Measurements from ENCODE around the gene TBX1. TPM values are rescaled to one million over a fixed set of nuclear protein-coding genes. Genes with fewer than 3 reads are reported as not detected.

The TBX1 gene
- total RNA-seq, 1 donor from 2014 or later = not detected

DNA sequence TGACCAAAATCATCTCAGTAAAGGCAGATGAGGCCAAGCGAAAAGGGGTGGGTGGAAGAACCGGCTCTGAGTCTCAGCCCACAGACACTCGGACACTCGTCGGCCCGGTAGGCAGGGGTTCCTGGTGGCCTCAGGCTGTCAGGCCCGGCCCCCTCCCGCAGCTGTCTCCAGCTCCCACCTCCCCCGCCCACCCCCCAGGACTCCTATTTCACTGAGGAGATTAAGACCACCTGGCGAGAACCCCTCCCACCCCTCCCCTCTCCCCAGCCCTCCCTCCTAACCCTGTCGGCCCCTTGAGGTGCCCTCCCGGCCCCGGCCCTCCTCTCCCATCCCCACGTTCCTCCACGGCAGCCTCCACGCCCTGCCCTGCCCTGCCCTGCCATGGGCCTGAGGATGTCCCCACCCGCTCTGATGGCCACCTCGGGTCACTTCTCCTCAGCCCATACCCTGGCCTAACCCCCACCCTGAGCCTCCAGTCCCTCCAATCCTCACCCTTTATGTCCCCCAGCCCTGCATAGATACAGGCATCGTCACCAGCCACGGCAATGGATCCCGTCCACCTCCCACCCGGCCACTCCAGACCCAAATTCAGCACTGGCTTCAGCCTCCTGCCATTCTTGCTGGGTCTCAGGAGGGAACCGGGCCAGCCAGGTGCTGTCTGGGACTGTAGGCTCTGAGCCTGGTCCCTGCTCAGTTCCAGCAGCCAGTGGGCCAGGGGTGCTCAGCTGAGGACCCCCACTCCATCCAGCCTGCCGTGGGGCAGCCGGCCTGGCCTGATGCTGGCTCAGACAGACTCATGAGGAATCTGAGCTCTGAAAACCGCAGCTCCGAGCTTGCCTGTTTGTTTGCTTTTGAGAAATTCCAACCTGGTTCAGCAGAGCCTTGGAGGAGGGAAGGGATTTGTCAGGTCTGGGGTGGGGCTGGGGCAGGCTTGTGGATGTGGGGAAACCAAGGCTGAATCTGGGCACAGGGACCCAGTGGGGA is 9.8 kb upstream of the TBX1 start:
- DNase-seq (ENCODE audit: low spot score in 2 of 2) (no peak), FAIRE-seq (no peak)

DNA sequence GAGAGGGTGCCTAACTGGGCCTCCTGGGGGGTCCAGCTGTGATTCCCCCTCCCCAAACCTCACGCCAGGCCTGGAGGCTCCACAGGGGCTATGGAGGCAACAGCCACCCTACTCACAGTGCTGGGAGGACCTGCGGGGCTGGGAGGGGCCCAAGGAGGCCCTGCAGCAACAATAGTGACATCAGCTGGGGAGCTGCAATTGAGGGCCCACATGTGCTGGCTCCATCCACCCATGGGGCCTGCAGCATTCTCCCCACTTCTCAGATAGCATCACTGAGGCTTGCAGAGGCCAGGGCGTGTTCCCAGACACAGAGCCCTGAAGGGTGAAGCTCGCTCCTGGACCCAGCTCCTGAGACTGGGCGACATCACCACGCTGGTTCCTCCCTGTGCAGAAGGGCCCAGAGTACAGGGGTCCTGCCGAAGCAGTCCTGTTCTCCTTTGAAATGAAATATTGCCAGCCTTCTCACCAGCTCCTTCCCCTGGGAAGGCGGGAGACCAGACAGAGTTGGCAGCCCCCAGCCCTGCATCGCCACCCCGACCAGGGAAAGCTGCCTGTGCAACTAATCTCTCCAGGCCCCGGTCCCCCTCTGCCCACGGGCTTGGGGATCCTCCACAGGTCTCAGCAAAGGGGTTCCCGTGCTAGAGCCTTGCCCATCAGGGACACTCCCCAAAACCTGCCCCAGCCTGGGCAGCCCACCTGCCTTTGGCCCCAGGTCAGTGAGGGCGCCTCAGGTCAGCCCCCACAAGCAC is 8.9 kb upstream of the TBX1 start:
- FAIRE-seq (no peak), DNase-seq (ENCODE audit: low spot score in 2 of 2) (no peak)

DNA sequence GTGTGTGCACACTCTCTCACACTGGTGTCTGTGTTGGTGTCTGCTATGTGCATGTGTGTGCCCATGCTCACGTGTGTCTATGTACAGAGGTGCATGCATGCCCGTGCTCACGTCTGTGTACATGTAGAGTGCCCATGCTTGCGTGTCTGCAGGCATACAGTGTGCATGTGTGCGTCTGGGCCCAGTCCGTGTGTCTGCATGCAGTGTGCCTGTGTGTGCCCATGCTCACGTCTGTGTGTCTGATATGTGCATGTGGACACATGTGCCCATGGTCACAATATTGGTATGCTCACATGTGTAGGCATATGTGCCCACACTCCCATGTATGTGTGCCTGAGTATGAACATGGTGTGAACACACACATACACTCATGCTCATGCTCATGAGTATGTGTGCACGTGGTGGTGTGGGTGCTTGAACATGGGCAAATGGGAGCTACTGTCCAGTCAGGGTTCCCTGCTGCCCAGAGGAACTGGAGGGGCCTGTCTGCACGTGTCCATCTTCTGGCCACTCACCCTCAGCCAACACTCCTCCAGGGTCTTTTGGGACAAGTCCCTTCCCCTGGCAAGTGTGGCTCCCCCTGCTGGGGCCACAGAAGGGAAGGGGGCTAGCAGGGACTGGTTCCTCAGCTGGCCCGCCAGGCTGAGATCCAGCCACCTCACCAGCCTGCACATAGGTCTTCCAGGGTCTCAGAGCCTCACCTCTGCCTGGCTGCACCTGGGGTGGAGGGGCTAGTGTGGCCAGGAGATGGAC is 7.3 kb upstream of the TBX1 start:
- no peak for DNase-seq (ENCODE audit: low spot score in 2 of 2)
- FAIRE-seq = no peak

DNA sequence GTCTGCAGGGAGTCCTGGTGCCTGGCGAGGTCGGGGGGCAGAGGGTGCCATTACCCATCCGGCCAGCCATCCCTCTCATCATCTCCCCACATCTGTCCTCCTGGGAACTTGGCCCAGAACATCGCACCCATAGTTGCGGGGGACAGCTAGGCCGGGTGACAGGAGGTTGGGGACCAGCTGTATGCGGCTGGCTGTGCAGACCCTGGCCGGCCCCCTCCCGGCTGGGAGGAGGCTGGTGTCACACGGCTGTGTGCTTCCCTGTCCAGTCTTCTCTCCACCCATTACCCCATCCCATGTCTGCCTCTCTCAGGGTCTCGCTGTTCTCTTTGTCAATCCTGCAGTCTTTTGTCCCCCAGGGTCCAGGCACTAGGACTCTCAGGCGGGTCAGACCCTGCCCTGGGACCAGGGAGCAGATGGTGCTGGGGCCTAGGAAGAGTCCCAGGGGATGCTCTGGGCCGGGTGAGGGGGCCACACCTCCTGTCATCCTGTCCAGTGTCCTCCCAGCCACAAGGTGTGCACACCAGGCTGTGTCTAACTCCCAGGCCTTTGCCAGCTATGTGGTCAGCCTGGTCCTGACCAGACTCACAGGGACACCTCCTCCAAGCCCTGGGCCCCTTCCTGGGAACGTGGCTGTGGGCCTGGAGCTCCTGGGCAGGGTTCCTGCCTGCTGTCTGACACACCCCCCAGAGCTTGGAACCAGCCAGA is 6.4 kb upstream of the TBX1 start:
- DNase-seq (ENCODE audit: low spot score in 2 of 2) = no peak
- no peak for FAIRE-seq

DNA sequence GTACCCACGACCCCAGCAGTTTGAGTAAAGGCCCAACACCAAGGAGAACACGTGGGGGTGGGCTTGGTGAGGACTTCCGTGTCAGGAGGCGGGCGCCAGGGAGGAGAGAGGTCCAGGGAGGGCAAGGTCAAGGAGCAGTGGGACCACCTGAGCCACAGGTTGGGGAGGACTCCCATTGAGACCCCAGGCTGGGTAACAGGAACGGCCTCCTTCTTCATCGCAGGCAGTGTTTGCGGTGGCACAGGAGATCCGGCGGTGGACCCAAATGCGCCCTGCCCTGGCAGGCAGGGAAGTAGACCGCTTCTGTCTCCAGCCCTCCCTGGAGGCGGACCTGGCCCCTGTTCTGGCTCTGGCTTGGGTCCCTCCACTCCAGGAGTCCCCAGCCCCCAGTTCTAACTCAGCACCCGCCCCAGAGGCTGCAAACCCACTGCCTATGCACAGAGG is 5.9 kb upstream of the TBX1 start:
- DNase-seq (ENCODE audit: low spot score in 2 of 2) (no peak), FAIRE-seq (no peak)

DNA sequence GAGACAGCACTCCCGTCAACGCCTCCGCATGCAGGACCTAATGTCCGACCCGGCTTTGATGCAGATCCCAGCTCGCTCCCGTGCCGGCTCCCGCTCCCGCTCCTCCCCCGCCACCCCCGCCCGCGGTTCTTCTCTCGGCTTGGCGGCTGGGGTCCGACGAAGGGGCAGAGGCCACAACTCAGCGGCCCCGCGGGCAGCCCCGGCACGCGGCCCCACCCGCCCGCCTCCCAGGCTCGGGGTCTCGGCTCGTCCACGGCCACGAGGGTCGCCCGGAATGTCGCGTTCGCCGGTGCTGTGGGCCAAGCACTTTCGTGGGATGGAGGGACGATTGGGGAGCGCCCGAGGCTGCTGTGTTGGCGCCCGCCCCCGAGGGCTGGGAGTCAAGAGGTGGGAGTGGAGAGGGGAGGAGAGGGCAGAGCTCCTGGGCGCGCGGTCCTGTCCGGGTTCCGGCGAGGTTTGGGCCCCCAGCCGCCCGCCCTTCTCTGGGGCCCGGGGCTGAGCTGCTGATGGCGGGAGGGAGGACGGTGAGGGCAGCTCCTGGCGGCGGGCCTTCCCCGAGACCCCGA is 5.3 kb upstream of the TBX1 start:
- DNase-seq (ENCODE audit: low spot score in 2 of 2) (no peak), FAIRE-seq (no peak)

DNA sequence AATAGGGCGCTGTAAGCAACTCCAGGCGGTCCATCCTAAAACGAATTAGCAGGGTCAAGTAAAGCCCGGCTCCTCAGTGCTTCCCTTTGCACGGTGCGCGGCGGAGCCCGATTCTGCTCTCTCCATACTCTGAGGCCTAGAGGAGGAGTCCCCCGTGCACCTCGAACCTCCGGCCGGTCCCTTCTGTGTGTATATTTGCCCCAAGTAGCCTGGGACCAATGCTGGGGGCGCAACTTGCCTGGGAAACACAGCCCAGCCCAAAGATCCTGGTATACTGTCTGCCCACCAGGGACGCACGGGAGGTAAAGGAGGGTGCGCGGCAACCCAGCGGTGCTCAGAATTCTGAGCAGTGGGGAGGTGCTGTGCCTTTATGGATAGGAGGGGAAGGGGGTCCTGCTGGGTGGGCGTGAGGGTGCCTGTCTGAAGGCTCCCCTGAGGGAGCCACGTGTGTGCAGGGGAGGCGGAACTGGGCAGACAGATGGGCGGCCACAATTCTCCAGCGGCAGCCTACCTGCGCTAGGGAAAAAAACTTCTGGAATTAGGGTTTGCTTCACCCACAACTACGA is 4.8 kb upstream of the TBX1 start:
- FAIRE-seq (no peak), DNase-seq (ENCODE audit: low spot score in 2 of 2) (no peak)

DNA sequence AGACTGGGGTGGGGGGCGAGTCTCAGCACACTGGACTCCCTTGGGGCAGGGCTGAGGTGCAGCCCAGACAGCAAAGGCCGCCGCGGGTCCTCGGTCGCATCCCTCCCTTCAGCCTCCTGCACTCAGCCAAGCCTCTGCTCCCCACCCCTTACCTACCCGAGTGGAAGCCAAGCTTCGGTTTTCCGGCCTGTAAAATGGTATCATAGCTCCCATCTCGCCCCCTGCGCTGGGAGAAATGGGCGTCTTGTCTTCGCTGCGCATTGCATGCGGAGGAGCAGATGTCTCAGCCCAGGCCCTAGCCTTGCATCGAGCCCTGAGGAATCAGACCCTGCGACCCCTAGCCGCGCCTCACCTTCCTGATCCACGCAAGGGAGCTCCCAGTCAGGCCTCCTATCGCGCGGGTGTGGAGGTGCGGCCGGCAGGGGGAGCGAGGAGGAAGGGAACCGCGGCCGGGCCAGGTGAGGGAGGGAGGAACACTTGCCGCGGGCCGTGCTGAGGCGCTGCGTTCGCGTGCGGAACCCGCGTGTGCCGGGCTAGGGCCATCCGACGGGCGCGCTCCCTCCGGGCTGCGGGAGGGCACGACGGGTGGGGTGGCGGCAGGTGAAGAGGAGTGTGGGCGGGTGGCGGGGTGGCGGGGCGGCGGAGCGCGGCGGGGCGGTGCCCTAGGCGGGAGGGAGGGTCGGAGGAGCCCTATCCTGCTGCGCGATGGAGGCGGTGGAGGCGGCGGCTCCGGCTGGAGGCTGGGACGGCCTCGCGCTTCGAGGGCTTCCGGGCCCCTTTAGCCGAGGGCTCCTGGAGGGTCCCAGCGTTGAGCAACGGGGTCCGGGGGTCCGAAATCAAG is 4.1 kb upstream of the TBX1 start:
- DNase-seq (ENCODE audit: low spot score in 2 of 2) (no peak), FAIRE-seq (no peak)

DNA sequence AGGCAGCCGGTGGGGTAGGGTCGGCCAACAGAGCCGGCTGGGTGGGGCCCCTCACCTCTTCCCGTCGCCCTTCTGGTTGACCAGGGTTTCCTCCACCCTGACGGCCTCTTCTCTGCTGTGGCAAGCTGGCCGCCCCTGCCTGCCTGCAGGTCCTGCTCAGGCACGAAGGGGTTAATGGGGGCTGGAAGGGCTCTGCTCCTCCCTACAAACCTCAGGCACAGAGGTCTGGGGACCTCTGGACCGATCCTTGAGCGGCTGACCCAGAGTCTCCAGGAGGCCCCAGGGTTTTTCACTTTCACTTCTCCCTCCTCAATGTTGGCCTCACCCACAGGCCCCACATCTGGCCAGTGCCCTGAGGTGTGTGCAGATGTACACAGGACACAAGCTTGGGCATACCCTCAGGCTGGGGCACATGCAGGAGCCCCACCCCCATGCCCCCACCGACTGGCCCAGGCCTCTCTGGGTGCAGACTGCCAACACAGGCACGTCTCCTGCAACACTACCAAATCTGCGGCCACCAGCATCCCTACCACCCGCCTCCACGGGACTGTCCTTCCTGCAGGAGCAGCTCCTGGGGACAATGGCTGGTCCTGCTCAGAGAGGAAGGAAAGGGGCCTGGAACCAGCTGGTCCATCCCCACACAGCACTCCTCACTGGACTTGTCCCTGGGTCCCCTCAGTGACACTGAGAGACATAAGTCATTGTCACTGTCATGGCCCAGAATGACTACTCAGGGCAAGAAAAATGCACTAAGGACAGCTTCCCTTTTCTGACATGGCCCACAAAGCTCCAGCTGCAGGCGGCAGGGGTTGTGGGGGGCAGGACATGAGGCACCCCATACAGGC is 3.2 kb upstream of the TBX1 start:
- DNase-seq (ENCODE audit: low spot score in 2 of 2) (no peak), FAIRE-seq (no peak)

DNA sequence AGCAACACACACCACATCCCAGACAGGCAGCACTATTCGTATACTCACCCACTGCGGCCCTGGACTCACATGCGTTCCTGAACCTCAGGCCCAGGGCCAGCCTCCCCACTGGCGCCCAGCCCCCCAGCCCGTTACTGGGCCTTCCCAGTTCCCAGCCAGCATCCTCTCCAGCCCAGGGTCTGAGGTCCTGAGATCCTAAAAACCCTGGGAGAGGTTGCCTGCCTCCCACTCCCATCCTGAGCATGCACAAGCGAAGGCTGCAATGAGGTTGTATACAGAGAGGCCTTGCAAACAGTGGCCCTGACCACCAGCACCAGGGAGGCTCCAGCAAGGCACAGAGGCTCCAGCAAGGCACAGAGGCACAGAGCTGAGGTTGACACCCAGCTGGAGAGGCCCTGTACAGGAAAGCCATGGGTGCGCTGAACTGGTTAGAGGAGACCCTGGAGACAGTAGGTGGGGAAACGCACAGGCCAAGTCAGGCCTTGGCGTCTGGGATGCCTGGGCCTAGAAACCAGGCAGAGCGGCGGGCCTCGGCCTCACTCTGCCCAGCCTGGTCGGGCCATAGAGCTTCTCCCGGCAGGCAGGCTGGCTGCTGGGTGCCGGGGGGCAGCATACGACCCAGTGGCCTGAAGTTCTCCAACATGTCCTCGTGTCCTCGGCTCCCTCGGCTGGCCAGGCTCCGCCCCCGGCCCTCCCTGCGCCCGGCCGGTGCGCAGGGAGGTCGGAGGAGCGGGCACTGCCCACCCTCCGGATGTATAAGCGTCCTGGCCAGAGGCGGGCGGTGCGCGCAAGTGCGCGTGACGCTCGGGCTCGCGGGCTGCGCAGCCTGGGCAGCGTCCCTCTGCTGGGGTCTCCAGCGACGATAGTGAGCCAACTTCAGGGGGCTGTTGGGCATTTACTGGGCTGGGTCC is 2.3 kb upstream of the TBX1 start:
- FAIRE-seq = no peak
- no peak for DNase-seq (ENCODE audit: low spot score in 2 of 2)

DNA sequence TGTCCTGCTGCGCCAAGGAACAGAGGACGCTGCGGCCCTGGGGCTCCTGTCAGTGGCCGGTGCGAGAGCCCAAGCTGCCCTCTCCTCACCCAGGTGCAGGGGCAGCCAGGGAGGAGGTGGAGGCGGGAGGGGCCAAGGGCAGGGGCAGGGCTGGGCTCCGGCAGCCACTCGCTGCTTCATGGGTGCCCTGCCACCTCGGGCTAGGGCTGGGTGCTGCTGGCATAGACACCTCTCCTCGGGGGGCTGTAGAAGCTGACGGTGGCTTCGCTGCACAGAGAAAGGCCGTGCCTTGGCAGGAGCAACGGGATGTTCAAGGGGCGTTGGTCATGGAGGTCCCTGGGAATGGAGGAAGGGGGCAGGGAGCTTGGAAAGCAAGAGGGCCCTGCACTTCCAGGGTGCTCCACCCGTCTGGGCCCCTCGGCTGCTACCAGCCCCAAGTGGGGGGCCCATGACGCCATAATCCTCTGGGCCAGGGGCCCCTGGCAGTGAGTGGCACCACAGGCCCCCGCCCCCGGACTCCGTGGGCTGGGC is 1.6 kb upstream of the TBX1 start:
- no peak for DNase-seq (ENCODE audit: low spot score in 2 of 2)
- FAIRE-seq = no peak

DNA sequence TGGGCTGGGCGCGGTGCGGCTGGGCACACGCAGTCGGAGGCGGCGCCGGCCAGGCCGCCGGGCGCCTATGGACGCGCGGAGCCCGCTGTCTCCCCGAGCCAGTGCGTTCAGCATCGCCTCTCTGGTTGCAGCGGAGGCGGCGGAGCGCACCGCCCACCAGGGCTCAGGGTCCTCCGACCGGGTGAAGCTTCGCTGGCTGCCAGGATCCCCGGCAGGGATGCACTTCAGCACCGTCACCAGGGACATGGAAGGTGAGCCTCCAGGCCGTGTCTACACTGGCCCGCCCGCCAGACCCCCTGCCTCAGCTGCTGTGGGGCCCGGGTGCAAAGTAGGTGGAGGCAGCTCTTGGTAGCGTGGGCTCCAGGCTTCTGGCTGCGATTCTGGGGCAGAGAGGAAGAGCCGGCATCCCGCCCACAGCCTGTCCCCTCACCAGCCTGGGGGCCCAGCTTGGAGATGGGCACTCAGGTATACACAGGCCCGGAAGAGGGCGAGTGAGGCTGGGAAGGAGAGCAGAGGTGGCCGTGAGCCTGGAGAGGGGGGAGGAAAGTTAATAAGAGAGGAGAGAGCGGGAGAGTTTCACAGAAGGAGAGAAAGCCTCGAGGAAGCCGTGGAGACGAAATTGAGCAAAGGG is 1.0 kb upstream of the TBX1 start:
- DNase-seq (ENCODE audit: low spot score in 2 of 2) (no peak), FAIRE-seq (no peak)

DNA sequence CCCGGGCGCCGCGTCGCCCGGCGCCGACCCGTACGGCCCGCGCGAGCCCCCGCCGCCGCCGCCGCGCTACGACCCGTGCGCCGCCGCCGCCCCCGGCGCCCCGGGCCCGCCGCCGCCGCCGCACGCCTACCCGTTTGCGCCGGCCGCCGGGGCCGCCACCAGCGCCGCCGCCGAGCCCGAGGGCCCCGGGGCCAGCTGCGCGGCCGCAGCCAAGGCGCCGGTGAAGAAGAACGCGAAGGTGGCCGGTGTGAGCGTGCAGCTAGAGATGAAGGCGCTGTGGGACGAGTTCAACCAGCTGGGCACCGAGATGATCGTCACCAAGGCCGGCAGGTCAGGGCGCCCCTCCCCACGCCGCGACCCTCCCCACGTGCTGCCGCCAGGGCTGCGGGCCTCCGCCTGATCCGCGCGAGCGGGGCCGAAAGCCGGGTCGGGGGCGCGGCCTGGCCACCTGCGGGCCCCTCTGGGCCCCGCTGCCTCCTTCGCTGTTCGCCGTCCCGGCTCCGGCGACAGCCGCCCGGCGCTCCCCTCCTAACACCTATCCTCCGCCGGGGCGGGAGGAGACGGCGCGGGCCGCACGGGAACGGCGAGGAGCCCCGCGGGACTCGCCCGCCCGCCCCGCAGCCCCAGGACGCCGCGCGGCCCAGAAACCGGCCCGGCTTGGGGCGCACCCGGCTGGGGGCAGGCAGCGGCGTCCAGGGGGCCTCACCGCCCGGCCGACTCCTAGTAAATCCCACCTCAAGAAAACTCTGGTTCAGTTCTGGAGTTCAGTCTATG is 560 bp downstream of the TBX1 start:
- no peak for FAIRE-seq
- DNase-seq (ENCODE audit: low spot score in 2 of 2) = no peak

DNA sequence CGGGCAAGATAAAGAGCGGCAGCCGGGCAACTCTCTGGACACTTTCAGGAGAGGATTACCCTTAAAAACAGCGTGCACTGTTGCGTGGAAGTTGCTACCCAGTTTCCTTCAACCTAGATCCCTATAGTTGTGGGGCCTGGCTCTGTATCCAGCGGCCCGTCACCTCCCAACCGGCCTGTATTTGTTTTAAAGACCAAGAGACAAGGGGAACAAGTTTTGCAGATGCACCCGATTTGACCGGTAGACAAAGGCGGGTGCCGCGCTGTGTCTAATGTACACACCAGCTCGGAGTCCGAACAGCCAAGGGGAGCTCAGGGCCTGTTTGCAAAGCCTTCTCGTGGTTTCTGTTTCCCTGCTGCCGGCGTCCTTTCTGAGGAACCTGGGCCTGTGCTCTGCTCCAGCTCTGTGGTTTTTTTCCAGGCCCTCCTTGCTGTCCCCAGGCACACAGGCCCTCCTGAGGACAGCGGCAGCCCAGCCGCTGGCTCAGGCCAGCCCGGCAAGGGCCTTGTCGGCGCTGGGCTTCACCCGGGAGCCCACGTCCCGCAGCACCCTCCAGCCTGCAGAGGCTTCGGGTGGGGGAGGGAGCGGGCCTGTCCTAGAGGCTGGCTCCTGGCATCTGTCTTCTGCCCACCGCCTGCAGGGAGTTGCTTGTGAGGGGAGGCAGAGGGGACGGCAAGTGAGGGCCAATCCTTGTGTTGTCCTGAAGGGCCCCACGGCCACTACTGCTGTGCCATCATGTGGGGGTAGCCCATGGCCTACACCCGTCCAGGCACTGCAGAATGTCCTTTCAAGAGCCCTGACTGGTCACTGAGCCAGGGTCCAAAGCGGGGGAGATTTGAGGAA is 1.4 kb downstream of the TBX1 start:
- no peak for FAIRE-seq
- no peak for DNase-seq (ENCODE audit: low spot score in 2 of 2)
